DOHH2 (cell line): Measurements from ENCODE around the gene PURB.

Experiments
- H3F3A ChIP-seq: fragments of 200-600 bp; sonication (generic), shearing (Covaris generic); 2 replicates; pipeline ENCODE4 v1.6.0; 2016; ENCODE audit warnings: antibody characterized with exemption, mild to moderate bottlenecking; ENCODE audit not compliant: control insufficient read depth, insufficient read depth
- H3K27ac ChIP-seq: fragments of 200-600 bp; sonication (generic); 2 replicates; pipeline ENCODE4 v1.5.1; 2014; ENCODE audit warnings: low read depth, mild to moderate bottlenecking, low read length, moderate library complexity
- H3K27me3 ChIP-seq: fragments of 200-600 bp; sonication (generic); 2 replicates; pipeline ENCODE4 v1.6.1; 2014; ENCODE audit warnings: mild to moderate bottlenecking, low read length, mixed read lengths; ENCODE audit not compliant: control insufficient read depth
- H3K36me3 ChIP-seq: fragments of 200-600 bp; sonication (generic); 2 replicates; pipeline ENCODE4 v1.6.1; 2014; ENCODE audit warnings: mild to moderate bottlenecking, low read length, moderate library complexity, mixed read lengths; ENCODE audit not compliant: control insufficient read depth
- H3K4me1 ChIP-seq: fragments of 200-600 bp; sonication (generic); 2 replicates; pipeline ENCODE4 v1.6.1; 2014; ENCODE audit warnings: mild to moderate bottlenecking, low read length, mixed read lengths; ENCODE audit not compliant: control insufficient read depth
- H3K4me2 ChIP-seq: fragments of 200-600 bp; sonication (generic); 2 replicates; pipeline ENCODE4 v1.6.0; 2014; ENCODE audit warnings: mild to moderate bottlenecking, low read length, moderate library complexity
- H3K4me3 ChIP-seq: fragments of 200-600 bp; sonication (generic); 2 replicates; pipeline ENCODE4 v1.5.1; 2014; ENCODE audit warnings: mild to moderate bottlenecking, low read length, mixed read lengths
- H3K79me2 ChIP-seq: fragments of 200-600 bp; sonication (generic); 2 replicates; pipeline ENCODE4 v1.6.1; 2014; ENCODE audit warnings: mild to moderate bottlenecking, low read length, mixed read lengths; ENCODE audit not compliant: control insufficient read depth
- H3K9me2 ChIP-seq: fragments of 200-600 bp; sonication (generic); replicated peaks from 2 replicates; pipeline ENCODE4 v1.6.1; 2014; ENCODE audit warnings: mild to moderate bottlenecking, low read length, mixed read lengths; ENCODE audit not compliant: control insufficient read depth
- H3K9me3 ChIP-seq: fragments of 200-600 bp; sonication (generic); 2 replicates; pipeline ENCODE4 v1.6.1; 2014; ENCODE audit warnings: antibody characterized with exemption, low read length, mixed read lengths; ENCODE audit not compliant: control insufficient read depth, insufficient read depth
- H4K20me1 ChIP-seq: fragments of 200-600 bp; sonication (generic); 2 replicates; pipeline ENCODE4 v1.6.0; 2014; ENCODE audit warnings: low read depth, mild to moderate bottlenecking, antibody characterized with exemption, low read length, moderate library complexity; ENCODE audit not compliant: control insufficient read depth, insufficient read depth
- CTCF ChIP-seq: fragments of 200-600 bp; sonication (generic); IDR thresholded peaks from one replicate; pipeline ENCODE4 v1.5.1; 2014; ENCODE audit warnings: antibody characterized with exemption, mild to moderate bottlenecking, low read depth, low read length; ENCODE audit not compliant: poor library complexity, severe bottlenecking
- EZH2phosphoT487 ChIP-seq: fragments of 200-600 bp; sonication (generic); IDR thresholded peaks from 2 replicates; pipeline ENCODE4 v1.6.1; 2017; ENCODE audit warnings: borderline replicate concordance, mild to moderate bottlenecking, antibody characterized with exemption, low read length, moderate library complexity, mixed read lengths

The PURB gene

GRCh38 chr7:44922351-44922694 is 37.0 kb upstream of the PURB start:
- Histone ChIP-seq H3K4me2 (no peak overlapping the region), H3K4me1 (peaks cover 3% of the 10 kb centered on the region)

GRCh38 chr7:44921607-44922350 is 36.4 kb upstream of the PURB start:
- Histone ChIP-seq H3K27me3 (peaks cover 10% of the 10 kb centered on the region), H3K9me3 (no peaks in the 10 kb centered on the region), H3K79me2 (no peaks in the 10 kb centered on the region), H3K27ac (no peak overlapping the region), H3K4me3 (no peak overlapping the region), H3K9me2 (no peaks in the 10 kb centered on the region), H3K36me3 (no peaks in the 10 kb centered on the region), H3K4me2 (no peak overlapping the region), H3K4me1 (peaks cover 3% of the 10 kb centered on the region), H4K20me1 (no peaks in the 10 kb centered on the region), H3F3A (no peaks in the 10 kb centered on the region)
- TF ChIP-seq EZH2phosphoT487, result no peak
- peak; percentile 100 for TF ChIP-seq CTCF

More at GRCh38 chr7:44922351-44922694, 37.0 kb upstream of the PURB start:
- H3K27ac ChIP-seq, result no peak overlapping the region
- no peaks in the 10 kb centered on the region for H4K20me1 ChIP-seq
- H3K27me3 ChIP-seq, result peaks cover 12% of the 10 kb centered on the region
- no peaks in the 10 kb centered on the region for H3K36me3 ChIP-seq
- H3K9me3 ChIP-seq, result no peaks in the 10 kb centered on the region
- H3K4me3 ChIP-seq, result no peak overlapping the region
- H3F3A ChIP-seq, result no peaks in the 10 kb centered on the region
- H3K9me2 ChIP-seq, result no peaks in the 10 kb centered on the region
- H3K79me2 ChIP-seq, result no peaks in the 10 kb centered on the region
- TF ChIP-seq EZH2phosphoT487 (no peak), CTCF (peak; percentile 59)

- no peaks in the 10 kb centered on the region for H3K36me3 ChIP-seq
- H3K27ac ChIP-seq, result no peak overlapping the region
- no peaks in the 10 kb centered on the region for H3F3A ChIP-seq
- H3K9me3 ChIP-seq, result no peaks in the 10 kb centered on the region
- TF ChIP-seq EZH2phosphoT487, result no peak
- TF ChIP-seq CTCF, result no peak
- H3K79me2 ChIP-seq, result no peaks in the 10 kb centered on the region
- H3K9me2 ChIP-seq, result no peaks in the 10 kb centered on the region
- H3K4me1 ChIP-seq, result peaks cover 3% of the 10 kb centered on the region
- H3K4me3 ChIP-seq, result no peak overlapping the region
- H3K27me3 ChIP-seq, result peaks cover 6% of the 10 kb centered on the region; the same call in 1 of the 2 replicates
- no peaks in the 10 kb centered on the region for H4K20me1 ChIP-seq
- no peak overlapping the region for H3K4me2 ChIP-seq
Measured at GRCh38 chr7:44920119-44920518, 34.8 kb upstream of the PURB start.
